ENCODE measurements around the gene VSIR. TPM values are rescaled to one million over a fixed set of nuclear protein-coding genes. Genes with fewer than 3 reads are reported as not detected.

VSIR gene
- total RNA-seq, 6 experiments from 2014 or later: 6.1 to 17.1 (median 10.1) TPM

DNA sequence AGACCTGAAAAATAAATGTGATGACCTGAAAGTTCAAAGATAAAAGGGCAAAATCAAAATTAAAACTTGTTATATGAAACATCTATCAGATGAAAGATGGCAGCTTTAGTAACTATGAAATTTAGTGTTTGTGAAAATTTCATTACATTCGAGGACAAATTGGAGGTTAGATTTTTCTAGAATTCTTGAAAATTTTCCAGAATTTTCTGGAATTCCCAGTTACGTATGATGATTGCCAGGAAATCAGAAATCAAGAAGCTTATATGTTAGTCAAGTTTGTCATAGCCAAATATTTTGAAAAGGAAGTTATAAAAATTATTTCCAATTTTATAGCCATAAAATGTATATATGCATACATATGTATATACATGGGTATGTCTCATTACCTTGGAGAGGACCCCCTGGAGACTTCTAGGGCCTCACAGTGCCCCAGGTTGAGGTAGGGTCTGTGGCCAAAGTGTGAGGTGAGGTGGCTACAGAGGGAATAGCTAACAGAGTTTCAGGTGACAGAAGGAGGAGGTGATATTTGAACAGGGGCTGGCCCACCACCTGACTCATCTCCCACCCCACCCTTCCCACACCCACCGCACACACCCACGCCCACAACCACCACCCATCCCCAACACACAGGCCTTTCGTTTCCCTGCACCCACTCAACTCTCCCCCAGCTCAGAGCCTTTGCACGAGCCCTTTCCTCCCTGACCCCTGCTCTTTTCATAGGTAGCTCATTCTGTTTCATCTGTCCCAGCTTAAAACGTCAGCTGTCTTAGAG is 75.2 kb downstream of the VSIR start:
- TF ChIP-seq, protein P1, sequence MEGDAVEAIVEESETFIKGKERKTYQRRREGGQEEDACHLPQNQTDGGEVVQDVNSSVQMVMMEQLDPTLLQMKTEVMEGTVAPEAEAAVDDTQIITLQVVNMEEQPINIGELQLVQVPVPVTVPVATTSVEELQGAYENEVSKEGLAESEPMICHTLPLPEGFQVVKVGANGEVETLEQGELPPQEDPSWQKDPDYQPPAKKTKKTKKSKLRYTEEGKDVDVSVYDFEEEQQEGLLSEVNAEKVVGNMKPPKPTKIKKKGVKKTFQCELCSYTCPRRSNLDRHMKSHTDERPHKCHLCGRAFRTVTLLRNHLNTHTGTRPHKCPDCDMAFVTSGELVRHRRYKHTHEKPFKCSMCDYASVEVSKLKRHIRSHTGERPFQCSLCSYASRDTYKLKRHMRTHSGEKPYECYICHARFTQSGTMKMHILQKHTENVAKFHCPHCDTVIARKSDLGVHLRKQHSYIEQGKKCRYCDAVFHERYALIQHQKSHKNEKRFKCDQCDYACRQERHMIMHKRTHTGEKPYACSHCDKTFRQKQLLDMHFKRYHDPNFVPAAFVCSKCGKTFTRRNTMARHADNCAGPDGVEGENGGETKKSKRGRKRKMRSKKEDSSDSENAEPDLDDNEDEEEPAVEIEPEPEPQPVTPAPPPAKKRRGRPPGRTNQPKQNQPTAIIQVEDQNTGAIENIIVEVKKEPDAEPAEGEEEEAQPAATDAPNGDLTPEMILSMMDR (IDR thresholded peaks at IDR 0.05): no peak
- no peak for TF ChIP-seq POLR2A (IDR thresholded peaks at IDR 0.05)
- H3K36me3 ChIP-seq: no peaks in the 10 kb centered on the region
- WGBS (ENCODE audit: insufficient coverage, low coverage, low lambda C conversion rate, missing lambda C conversion rate): 67% methylated on average over 7 of the region's 7 CpGs
- DNase-seq (no peak), ATAC-seq (no peak)
- no peak overlapping the region for H3K27ac ChIP-seq
- H3K9me3 ChIP-seq: no peaks in the 10 kb centered on the region
- H3K4me3 ChIP-seq: no peak overlapping the region
- H3K4me1 ChIP-seq: no peaks in the 10 kb centered on the region
- intact Hi-C loops (cut with DNase I): no loop called here
- H3K27me3 ChIP-seq: no peaks in the 10 kb centered on the region

Small RNAs within 50 kb of the gene (microRNA-seq; reads per million reads assigned to microRNA genes)
- gene MIR7152: 0 reads per million in 2 donors

Small RNAs within 50 kb of the gene (small RNA-seq; reads per million reads assigned to genes)
- gene MIR7152: 0 reads per million in 2 experiments

Other genes with a start within 250 kb of the VSIR start
- gene C10orf105, start 53.7 kb downstream of the VSIR start, total RNA-seq: under 1 TPM in 1 of 6 experiments, not detected in 5; 0.05 TPM
- gene PSAP, start 77.7 kb upstream of the VSIR start, total RNA-seq: 100 to 1,000 TPM; 520 to 743 (median 570) TPM
- 1 to 10 TPM in 5 of 6 experiments, under 1 TPM in 1; 0.81 to 2.5 (median 1.8) TPM for gene CHST3, start 190.9 kb upstream of the VSIR start, total RNA-seq

Measured in right lobe of liver (tissue), 6 donors.